GM18858 (cell line): ENCODE results near the gene PSMB5.
"Not testable (repeated sequence)": the region's sequence is repeated elsewhere in the genome, so short reads cannot be mapped to it uniquely, and the experiment has no call there.

Experiments used
- ATAC-seq: cut with Tn5 transposase; IDR thresholded peaks from one replicate; pipeline ENCODE4 v1.9.1; 2021; ENCODE audit not compliant: unreplicated experiment

The PSMB5 gene

DNA sequence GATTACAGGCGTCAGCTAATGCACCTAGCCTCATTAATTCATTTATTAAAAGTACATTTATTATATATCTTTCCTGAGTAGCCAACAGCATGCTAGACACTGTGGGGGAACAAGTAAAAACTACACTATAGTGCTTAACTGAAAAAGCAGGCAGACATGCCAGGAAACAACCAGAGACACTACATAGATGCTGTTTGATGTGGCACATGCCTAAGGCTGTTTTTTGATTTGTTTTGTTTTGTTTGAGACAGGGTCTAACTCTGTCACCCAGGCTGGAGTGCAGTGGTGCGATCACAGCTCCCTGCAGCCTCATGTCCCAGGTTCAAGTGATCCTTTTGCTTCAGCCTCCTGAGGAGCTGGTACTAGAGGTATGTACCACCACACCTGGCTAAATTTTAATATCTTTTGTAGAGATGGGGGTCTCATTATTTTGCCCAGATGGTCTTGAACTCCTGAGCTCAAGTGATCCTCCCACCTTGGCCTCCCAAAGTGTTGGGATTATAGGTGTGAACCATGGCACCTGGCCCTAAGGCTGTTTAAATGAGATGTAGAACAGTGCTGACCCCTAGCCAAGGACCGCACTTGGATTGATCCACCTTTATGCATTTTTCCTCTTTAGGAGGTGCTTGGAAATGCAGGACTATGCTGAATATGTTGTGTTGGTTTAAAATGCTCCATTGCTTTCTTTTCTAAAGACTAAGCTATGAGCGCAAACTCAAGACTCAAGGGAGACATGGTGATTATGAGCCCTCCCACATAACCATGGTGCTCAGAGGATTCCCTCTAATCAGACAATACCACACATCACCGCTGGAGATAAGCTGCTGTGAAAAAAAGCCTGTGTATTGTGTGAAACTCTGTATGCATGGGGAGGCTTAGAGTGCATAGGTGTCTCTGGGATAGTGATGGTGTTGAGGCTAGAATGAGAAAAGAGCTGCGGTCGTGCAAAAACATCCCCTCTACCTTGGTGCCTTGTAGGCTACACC, 14.3 kb downstream of the PSMB5 start:
- no peak for ATAC-seq

DNA sequence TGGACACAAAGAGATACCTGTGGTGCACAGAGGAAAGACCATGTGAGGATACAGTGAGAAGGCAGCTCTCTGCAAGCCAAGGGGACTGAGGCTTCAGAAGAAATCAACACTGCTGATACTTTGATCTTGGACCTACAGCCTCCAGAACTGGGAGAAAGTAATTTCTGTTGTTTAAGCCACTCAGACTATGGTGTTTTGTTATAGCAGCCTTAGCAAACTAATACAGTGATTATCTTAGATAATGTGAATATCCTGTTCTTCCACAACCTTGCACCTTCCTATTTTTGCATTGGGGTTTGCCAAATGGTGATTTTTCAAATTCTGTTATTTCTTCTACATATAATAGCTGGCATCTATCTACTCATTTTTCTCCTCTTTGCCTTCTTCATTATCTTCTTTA, 16.6 kb downstream of the PSMB5 start:
- ATAC-seq = no peak

DNA sequence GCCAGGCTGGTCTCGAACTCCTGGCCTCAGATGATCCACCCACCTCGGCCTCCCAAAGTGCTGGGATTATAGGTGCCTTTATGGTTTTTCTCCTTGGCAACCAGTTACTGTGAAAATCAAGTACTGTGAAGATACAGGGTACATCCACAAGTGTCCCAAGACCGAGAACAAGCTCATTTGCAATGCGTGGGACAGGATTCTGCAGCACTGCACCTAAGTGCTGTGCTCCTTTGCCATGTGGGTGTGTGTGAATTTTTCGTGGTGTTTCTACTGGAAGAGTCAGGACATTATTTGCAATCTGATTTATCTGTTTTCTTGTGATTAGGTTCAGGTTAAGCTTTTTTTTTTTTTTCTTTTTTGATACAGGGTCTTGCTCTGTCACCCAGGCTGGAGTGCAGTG, 17.6 kb downstream of the PSMB5 start:
- no peak for ATAC-seq

DNA sequence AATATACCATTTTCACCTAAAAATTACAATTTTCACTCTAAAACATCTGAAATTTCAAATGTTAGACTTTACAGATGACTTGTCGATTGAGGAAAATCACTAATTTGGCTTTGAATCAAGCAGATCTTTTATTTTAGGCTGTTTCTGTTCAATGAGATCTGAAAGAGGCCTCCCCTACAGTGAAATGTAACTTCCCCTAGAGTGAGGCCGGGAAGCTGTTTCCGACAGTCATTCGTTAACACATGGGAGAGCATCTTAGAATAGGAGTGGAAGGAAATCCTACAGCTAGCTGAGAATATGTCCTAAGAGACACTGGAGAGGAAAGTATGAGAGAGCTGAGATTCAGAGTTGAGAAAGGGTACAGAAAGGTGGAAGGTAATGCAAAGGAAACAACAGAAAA, 19.1 kb downstream of the PSMB5 start:
- ATAC-seq = no peak

DNA sequence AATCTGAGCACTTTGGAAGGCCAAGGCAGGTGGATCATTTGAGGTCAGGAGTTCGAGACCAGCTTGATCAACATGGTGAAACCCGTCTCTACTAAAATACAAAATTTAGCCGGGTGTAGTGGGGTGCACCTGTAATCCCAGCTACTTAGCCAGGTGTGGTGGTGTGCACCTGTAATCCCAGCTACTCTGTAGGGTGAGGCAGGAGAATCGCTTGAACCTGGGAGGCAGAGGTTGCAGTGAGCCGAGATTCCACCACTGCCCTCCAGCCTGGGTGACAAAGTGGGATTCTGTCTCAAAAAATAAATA, 21.0 kb downstream of the PSMB5 start:
- ATAC-seq = not testable (repeated sequence)

DNA sequence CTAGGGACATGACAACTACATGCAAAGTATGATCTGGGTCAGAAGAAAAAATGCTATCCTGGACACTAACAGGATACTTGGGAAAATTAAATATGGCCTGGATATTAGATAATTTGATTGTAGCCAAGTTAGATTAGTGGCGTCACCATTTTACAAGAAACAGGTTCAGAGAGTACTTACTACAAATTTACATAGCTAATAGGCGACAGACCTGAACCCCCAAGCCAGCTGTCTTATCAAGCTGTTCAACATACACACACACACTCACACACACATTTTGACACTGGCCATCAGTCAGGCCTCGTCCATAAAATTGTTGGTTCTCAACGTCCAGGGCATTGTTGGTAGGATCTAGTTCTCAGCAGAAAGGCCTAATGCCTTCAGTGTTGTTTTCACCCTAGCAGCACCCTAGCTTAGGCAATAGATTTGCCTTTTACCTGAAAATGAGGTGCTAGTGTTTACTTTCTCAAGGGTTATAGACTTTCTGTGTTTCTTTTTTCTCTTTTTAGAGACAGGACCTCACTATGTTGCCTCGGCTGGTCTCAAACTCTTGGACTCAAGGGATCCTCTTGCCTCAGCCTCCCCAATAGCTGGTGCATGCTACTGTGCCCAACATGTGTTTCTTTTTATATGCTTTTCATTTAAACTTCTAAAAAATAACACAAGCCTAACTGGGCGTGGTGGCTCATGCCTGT, 21.5 kb downstream of the PSMB5 start:
- ATAC-seq = no peak

DNA sequence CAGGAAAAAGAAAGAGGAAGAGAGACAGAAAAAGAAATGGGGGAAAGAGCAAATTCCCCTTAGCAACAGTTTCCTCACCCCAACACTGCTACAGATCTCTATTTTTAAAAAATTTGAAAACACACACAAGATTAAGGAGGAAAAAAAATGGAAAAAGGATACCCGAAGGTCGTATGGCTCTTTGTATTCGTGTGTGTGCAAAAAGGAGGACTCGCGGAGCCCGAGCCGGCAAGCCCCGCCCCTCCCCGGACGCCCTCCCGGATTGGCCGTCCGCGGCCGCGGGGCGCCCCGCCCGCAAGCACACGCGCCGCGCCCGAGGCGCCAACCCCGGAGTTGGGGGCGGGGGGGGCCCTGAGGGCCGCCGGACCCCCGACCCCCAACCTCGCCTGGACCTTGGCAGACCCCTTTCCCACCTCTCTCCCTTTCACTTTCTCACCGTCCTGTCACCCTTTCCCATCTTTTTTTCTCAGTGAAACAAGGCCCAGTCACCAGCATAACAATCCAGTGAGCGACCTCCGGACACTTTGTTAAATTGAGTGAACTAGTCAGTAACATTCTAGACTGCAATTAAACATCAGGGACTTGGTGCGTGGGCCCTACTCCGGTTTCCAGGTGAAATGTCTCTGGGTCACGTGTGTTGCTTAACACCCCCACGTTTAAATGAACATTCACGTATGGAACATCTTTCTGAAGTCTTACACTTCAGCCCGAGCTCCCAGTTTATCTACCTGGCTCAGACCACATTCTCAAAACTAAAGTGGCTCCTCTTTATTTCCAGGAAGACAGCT, 24.6 kb downstream of the PSMB5 start, which contains the start of gene C14orf93:
Gene C14orf93 (minus strand): TSS at position 205 of the 788 bp plus-strand sequence. CDS start 11,120 bp downstream, outside the sequence.
- ATAC-seq = no peak

DNA sequence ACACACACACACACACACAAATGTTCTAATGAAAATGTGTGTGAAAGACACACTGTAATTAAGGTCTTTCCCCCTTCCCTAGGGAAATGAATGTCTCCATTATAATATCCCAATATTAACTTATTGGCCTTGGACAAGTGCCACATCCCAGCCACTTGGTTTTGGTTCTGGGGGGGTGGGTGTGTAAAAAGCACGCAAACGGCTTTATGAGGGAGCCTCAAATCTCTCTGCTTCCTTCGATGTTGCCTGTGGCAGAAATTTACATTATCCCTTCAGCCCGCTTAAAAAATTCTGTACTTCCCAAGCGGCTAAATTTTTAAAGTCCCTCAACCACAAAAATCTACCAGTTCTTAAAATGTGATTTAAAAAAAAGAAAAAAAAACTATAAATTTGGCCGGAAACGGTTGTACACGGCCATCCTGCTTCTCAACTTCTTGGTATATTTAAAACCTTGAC, 25.2 kb downstream of the PSMB5 start:
- no peak for ATAC-seq

DNA sequence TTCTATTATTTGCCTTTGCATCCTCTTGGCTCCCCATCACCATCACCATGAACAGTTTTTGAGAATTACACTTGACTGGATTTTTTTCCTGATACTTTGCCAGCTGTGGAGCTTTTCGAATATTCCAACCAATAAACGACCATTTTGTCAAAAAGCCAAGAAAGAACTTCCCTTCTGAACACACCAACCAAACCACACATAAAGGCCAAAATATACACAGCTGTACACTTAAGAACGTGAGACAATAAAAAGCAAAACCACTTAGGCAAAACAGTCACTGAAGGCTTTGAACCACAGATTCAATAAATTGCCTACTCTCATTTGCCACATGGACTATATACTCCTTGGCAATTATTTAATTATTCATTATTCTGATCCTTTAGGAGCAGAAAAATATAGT, 25.9 kb downstream of the PSMB5 start:
- no peak for ATAC-seq

DNA sequence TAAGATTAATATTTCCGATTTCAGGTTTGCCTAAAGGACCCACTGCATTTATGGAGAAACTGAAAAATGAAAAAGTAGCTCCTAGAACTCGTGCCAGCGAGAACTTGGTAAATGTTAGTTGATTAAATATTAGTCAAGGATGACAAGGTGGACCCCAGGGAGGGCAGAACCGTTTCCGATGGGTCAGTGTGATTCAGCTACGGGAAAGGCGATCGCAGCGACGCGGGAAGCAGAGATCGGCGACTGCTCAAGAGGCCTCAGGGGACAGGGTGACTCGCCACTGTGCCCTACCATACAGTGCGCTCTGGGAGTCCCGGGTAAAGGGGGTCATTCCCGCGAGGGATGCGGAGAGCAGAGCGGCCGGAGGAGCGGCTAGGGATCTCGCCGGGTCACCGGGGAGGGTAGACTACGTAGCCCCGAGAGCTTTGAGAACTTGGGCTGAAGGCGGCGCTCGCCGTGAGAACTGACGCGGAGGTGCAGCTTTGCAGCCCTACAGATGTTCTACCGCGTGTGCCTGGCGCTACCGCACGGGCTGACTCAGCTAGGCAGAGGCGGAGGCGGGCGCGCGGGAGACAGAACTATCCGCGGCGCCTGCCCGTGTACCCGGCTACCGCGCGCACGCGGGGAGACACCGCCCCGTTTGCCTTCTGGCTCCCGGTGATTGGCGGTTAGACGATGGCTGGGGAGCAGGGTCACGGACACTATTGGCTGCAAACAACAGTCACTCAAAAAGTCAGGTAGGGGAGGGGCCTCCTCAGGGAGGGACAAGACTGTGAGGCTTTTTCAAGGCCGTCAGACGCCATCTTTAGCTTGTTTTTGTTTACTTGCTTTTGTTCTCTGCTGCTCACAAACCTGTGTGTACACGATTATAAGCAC, 27.9 kb downstream of the PSMB5 start:
- ATAC-seq = peak; percentile 91

DNA sequence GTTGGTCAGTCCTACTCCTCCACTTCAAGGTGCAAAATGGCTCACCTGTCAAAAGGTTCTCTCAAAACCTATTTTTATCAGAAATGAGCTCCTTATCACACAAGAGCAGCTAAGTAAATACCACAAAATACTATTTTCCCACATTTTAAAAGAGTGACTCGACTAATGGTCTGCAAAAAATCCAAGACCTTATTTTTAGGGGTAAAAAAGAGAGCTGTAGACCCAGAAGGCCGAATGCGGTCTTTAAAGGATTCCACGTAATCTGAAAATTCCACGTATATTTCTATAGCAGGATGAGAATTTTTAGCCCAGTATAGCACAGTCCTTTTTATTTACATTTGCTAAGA, 28.5 kb downstream of the PSMB5 start:
- no peak for ATAC-seq

DNA sequence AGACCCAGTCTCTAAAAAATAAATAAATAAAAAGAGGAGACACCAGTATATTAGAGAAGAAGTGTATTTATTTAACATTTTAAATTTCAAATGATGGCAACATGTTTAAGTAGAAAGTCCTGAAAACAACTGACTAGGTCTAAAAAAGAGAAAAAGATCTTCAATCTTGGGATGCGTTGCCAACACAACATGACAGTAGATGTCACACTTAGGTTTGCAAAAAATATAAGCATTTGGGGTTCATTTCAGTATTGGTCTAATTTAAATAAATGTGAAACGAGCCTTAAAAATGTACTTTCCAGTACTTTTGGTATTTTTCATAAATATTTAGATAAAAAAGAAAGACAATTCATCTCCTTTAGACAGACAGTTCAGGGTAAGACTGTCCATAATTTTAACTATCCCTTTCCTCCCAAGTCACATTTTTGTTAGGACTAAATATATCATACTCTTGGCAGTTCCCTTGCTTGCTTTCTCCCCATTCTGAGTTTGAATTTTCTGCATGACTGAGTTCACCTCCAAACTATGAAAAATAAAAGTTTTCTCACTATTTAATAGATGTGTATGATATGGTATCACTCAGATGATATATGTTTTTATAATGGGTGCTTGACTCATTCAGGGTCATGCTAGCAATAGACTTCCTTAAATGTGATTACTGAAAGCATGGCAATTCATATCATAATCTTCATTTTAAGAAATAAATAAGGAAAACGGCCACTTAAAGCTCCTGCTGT, 29.1 kb downstream of the PSMB5 start:
- no peak for ATAC-seq

DNA sequence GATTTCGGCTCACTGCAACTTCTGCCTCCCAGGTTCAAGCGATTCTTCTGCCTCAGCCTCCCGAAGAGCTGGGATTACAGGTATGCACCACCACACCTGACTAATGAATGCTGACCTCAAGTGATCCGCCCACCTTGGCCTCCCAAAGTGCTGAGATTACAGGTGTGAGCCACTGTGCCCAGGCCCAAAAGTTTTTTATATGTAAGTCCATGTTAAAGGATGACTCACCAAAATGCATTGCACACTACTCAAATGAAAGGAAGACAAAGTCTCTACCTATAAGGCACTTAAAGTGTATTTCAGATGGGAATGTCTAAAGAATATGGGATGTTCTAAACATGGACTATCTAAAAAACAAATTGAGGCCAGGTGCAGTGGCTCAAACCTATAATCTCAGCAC, 30.4 kb downstream of the PSMB5 start:
- ATAC-seq = not testable (repeated sequence)

DNA sequence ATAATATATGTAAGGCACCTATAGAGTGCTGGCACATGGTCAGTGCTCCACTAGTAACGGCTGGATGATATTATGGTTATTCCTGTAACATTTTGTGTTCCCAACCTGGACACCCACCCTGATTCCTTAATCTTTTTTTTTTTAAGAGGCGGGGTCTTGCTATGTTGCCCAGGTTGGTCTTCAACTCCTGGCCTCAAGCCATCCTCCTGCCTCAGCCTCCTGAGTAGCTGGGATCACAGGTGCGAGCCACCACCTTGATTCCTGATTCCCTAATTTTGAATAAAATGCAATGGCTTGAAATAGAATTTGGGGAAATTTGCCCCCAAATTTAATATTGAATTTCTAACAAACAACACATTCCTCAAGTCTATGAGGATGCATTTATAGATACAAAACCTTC, 32.1 kb downstream of the PSMB5 start:
- ATAC-seq = no peak

DNA sequence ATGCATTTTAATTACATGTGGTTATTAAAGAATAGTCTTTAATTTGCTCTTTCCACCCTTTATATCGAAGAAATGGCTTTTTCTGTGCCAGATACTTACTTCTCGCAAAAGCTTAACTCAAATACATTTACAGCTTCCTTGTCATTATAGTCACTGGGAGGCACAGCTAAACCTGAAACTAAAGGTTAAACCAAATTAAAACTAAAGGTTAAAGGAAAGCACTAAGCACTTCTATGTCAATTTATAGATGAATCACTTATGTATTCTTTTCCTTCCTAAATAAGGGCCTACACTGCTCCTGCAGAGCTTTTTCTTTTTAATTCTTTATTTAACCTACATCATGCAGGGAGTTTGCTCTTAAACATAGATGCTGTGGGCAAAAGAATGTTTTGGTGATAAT, 33.8 kb downstream of the PSMB5 start:
- no peak for ATAC-seq

DNA sequence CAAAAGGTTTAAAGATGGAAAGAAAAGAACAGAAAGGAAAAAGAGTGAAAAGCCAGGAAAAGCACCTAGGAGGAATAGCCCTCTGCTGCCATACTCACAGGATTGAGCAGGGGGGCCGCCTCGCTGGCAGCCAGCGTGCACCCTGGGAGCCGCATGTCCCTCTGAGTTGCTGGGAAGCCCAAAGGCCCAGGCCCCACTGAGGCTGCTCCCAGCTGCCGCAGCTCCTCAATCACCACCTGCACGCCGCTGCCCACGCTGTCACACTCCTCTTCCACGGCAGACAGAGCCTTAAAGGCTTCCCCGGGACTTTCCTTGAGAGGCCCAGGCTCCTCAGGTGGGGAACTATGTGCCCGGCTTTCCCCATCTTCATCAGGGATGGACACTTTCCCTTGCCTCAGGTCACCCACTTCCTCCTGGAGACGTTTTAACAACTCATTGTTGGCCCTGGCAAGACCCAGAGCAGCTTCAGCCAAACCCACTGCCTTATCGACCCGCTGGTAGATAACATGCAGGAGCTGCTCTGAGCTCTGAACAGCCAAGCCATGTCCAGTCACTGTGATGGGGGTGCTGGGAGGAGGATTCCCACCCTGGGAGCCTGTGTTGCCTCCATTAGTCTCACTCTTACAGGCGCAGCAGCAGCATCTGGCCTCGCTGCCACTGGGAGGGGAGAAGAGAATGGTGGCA, 36.2 kb downstream of the PSMB5 start:
- no peak for ATAC-seq

DNA sequence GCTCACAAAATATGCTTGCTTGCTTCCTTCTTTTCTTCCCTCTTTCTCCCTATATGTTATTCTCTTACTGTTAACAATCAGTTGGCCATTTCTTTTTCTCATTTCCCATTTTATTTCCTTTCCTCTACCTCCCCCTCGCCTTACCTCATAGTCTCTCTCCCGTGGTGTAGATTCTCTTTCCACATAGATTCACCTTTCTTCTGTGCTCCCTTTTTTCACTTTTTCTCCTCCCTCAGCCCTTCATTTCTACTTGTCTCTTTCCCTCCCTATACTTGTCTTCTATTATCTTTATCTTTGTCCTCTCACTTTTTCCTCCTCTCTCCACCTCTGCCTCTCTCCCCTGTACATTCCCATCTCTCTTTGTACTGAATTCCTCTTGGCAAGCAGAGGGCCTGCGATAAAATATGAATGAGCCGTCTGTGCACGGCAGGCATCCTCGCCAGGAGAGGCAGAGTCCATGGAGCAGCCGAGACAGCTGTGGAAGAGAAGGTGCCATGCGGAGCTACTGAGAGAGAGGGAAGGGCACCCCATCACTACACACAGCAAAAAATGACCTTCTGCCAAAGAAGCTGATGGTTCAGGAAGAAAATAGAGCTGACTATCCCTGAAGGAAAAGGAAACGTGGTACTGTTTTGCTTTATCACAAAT, 36.9 kb downstream of the PSMB5 start:
- ATAC-seq = no peak

DNA sequence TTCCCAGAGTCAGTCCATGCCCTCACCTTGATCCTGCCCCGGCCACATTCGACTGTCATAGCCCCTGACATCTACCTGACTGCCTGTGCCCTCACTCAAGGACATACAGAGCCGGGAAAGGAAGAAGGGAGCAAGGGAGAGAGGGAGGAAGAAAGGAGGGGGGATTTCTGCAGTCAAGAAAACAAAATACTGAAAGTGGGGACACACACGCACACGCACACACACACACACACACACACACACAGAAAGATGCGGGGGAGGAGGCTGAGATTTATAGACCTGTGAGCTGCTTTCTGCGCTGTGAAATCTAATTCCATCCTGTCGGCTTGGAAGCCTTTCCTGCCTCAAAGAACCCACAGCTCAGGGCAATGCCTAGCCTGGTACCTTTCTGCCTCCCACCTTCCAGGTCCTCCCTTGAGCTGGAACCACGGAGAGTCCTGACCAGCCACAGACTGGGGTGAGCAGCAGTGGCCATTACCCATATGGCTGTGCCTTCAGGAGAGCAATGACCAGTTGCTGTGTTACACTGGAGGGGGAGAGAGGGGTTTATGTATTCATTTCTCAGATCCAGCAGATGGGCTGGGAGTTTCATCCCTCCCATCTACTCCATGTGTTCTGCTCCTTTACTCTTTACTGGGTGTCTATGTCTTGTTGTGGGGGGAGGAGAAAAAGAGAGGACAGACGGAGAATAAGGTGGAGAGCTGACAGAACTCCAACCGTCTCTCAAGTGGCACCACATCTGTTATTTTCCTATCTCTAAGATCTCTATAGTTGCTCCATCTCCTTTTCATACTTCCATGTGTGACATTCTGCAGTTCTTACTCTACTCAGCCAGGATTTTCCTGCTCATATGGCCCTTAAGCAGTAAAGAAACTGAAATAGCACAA, 37.7 kb downstream of the PSMB5 start:
- no peak for ATAC-seq
